ENCODE measurements around the gene CDH2.

DNA sequence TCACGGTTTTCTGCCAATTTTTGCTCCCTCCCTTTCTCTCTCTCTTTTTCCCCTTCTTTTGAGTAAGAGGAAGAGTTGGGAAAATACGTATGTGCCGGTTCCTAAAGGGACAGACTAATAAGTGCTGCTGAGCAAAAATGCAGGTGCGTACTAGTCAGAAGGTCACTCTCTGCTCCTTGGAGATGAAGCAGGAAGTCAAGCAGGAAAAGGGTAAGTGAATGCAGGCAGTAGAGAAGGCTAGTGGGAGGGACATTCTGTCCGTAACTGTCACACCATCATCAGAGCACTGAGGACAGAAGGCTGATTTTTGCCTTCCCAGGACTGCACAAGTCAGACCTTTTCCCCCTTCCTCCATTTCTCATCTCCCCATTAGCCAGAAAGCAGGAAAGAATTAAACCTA is 105.7 kb downstream of the CDH2 start:
- TF ChIP-seq, protein P1, sequence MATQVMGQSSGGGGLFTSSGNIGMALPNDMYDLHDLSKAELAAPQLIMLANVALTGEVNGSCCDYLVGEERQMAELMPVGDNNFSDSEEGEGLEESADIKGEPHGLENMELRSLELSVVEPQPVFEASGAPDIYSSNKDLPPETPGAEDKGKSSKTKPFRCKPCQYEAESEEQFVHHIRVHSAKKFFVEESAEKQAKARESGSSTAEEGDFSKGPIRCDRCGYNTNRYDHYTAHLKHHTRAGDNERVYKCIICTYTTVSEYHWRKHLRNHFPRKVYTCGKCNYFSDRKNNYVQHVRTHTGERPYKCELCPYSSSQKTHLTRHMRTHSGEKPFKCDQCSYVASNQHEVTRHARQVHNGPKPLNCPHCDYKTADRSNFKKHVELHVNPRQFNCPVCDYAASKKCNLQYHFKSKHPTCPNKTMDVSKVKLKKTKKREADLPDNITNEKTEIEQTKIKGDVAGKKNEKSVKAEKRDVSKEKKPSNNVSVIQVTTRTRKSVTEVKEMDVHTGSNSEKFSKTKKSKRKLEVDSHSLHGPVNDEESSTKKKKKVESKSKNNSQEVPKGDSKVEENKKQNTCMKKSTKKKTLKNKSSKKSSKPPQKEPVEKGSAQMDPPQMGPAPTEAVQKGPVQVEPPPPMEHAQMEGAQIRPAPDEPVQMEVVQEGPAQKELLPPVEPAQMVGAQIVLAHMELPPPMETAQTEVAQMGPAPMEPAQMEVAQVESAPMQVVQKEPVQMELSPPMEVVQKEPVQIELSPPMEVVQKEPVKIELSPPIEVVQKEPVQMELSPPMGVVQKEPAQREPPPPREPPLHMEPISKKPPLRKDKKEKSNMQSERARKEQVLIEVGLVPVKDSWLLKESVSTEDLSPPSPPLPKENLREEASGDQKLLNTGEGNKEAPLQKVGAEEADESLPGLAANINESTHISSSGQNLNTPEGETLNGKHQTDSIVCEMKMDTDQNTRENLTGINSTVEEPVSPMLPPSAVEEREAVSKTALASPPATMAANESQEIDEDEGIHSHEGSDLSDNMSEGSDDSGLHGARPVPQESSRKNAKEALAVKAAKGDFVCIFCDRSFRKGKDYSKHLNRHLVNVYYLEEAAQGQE (IDR thresholded peaks at IDR 0.05; ENCODE audit: insufficient read depth in 1 of 2, low read depth in 2 of 2, low read length in 1 of 2) = no peak
- TF ChIP-seq, protein P2, sequence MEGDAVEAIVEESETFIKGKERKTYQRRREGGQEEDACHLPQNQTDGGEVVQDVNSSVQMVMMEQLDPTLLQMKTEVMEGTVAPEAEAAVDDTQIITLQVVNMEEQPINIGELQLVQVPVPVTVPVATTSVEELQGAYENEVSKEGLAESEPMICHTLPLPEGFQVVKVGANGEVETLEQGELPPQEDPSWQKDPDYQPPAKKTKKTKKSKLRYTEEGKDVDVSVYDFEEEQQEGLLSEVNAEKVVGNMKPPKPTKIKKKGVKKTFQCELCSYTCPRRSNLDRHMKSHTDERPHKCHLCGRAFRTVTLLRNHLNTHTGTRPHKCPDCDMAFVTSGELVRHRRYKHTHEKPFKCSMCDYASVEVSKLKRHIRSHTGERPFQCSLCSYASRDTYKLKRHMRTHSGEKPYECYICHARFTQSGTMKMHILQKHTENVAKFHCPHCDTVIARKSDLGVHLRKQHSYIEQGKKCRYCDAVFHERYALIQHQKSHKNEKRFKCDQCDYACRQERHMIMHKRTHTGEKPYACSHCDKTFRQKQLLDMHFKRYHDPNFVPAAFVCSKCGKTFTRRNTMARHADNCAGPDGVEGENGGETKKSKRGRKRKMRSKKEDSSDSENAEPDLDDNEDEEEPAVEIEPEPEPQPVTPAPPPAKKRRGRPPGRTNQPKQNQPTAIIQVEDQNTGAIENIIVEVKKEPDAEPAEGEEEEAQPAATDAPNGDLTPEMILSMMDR (IDR thresholded peaks at IDR 0.05) = no peak
- no peak for TF ChIP-seq POLR2AphosphoS5 (IDR thresholded peaks at IDR 0.05; ENCODE audit: low read depth, low read length)
